ENCODE measurements around the gene GNB4.

GRCh38 chr3:179432451-179432850, 18.8 kb downstream of the GNB4 start:
- TF ChIP-seq CTCF (conservative IDR thresholded peaks at IDR 0.05) (no peak), EZH2 (IDR thresholded peaks at IDR 0.05; ENCODE audit: low read depth) (no peak)
